Right hindlimb (tissue), 1 donor: Measurements from ENCODE around the gene TTLL6.
A peak's percentile ranks its signal among the peaks of the same experiment; 100 is the strongest.
"Not testable (repeated sequence)": the region's sequence is repeated elsewhere in the genome, so short reads cannot be mapped to it uniquely, and the experiment has no call there.

Source experiments
- DNase-seq: peaks from one replicate; pipeline ENCODE4 v3.0.0-alpha.2; 2018

The TTLL6 gene

GRCh38 chr17:48814504-48814903 lies 2.5 kb downstream of the TTLL6 start:
- DNase-seq: no peak

GRCh38 chr17:48812001-48812400 lies 5.0 kb downstream of the TTLL6 start:
- no peak for DNase-seq

- DNase-seq: no peak
Measured at GRCh38 chr17:48809182-48809581, 7.8 kb downstream of the TTLL6 start.

- peak; percentile 33 for DNase-seq
Measured at GRCh38 chr17:48804936-48805411, 12.1 kb downstream of the TTLL6 start.

GRCh38 chr17:48800626-48801217 lies 16.3 kb downstream of the TTLL6 start:
- no peak for DNase-seq

GRCh38 chr17:48799069-48799723 lies 17.8 kb downstream of the TTLL6 start:
- no peak for DNase-seq

- not testable (repeated sequence) for DNase-seq
Measured at GRCh38 chr17:48796163-48796522, 20.9 kb downstream of the TTLL6 start.

- no peak for DNase-seq
Measured at GRCh38 chr17:48795444-48796162, 21.4 kb downstream of the TTLL6 start.

GRCh38 chr17:48792033-48792798 lies 24.8 kb downstream of the TTLL6 start:
- DNase-seq: no peak

- DNase-seq: peak; percentile 80
Measured at GRCh38 chr17:48791128-48792032, 25.6 kb downstream of the TTLL6 start.

GRCh38 chr17:48790607-48791127 lies 26.4 kb downstream of the TTLL6 start:
- no peak for DNase-seq

GRCh38 chr17:48787828-48788227 lies 29.2 kb downstream of the TTLL6 start:
- DNase-seq: peak; percentile 38

GRCh38 chr17:48779421-48779820 lies 37.6 kb downstream of the TTLL6 start:
- DNase-seq: no peak

GRCh38 chr17:48776602-48777001 lies 40.4 kb downstream of the TTLL6 start:
- DNase-seq: no peak

GRCh38 chr17:48773245-48773644 lies 43.8 kb downstream of the TTLL6 start:
- DNase-seq: no peak

GRCh38 chr17:48770954-48771353 lies 46.1 kb downstream of the TTLL6 start:
- DNase-seq: no peak

GRCh38 chr17:48769009-48769675 lies 47.9 kb downstream of the TTLL6 start:
- no peak for DNase-seq

- no peak for DNase-seq
Measured at GRCh38 chr17:48767263-48767774, 49.7 kb downstream of the TTLL6 start.

- no peak for DNase-seq
Measured at GRCh38 chr17:48761114-48761513, 55.9 kb downstream of the TTLL6 start.

- DNase-seq: no peak
Measured at GRCh38 chr17:48760411-48760810, 56.6 kb downstream of the TTLL6 start.

GRCh38 chr17:48759288-48759687 lies 57.7 kb downstream of the TTLL6 start:
- no peak for DNase-seq
